SU-DHL-6 (cell line): Measurements from ENCODE around the gene RIMS4.

Experiments used
- H2AFZ ChIP-seq: fragments of 200-600 bp; sonication (generic); 2 replicates; pipeline ENCODE4 v1.6.1; 2014; ENCODE audit warnings: low read depth, mild to moderate bottlenecking, moderate library complexity, mixed read lengths, antibody characterized with exemption, low read length; ENCODE audit not compliant: severe bottlenecking
- H3F3A ChIP-seq: fragments of 200-600 bp; shearing (Covaris generic); 2 replicates; pipeline ENCODE4 v1.6.0; 2016; ENCODE audit warnings: antibody characterized with exemption, mild to moderate bottlenecking; ENCODE audit not compliant: insufficient read depth
- H3K27ac ChIP-seq: fragments of 200-600 bp; sonication (generic); 2 replicates; pipeline ENCODE4 v1.5.1; 2016; ENCODE audit warnings: low read depth, mild to moderate bottlenecking, low read length, moderate library complexity, mixed read lengths
- H3K27me3 ChIP-seq: fragments of 200-600 bp; sonication (generic), shearing (Covaris generic); 2 replicates; pipeline ENCODE4 v1.6.0; 2014; ENCODE audit warnings: mild to moderate bottlenecking, low read length
- H3K36me3 ChIP-seq: fragments of 200-600 bp; sonication (generic); 2 replicates; pipeline ENCODE4 v1.6.1; 2014; ENCODE audit warnings: mild to moderate bottlenecking, low read length, mixed read lengths
- H3K4me2 ChIP-seq: fragments of 300-600, 200-600 bp; shearing (Covaris generic), sonication (generic); 2 replicates; pipeline ENCODE4 v1.6.0; 2014; ENCODE audit warnings: low read length, low read depth, mild to moderate bottlenecking; ENCODE audit not compliant: poor library complexity, severe bottlenecking
- H3K4me3 ChIP-seq: fragments of 200-600 bp; sonication (generic); 2 replicates; pipeline ENCODE4 v1.5.1; 2014; ENCODE audit warnings: antibody characterized with exemption, low read length, mild to moderate bottlenecking, mixed read lengths; ENCODE audit not compliant: insufficient read depth, poor library complexity, severe bottlenecking
- H3K79me2 ChIP-seq: fragments of 200-600 bp; sonication (generic); 2 replicates; pipeline ENCODE4 v1.6.1; 2014; ENCODE audit warnings: mild to moderate bottlenecking, low read length, moderate library complexity; ENCODE audit not compliant: insufficient read depth
- H3K9ac ChIP-seq: fragments of 200-600 bp; sonication (generic); 2 replicates; pipeline ENCODE4 v1.7.0; 2014; ENCODE audit warnings: mild to moderate bottlenecking, low read length
- H3K9me2 ChIP-seq: fragments of 200-600 bp; sonication (generic); replicated peaks from 2 replicates; pipeline ENCODE4 v1.6.1; 2014; ENCODE audit warnings: low read length; ENCODE audit not compliant: insufficient read depth
- H3K9me3 ChIP-seq: fragments of 200-600 bp; sonication (generic); 2 replicates; pipeline ENCODE4 v1.6.1; 2014; ENCODE audit warnings: low read length, mixed read lengths; ENCODE audit not compliant: insufficient read depth
- H4K20me1 ChIP-seq: fragments of 200-600 bp; sonication (generic); 2 replicates; pipeline ENCODE4 v1.6.1; 2014; ENCODE audit warnings: low read depth, mild to moderate bottlenecking, antibody characterized with exemption, low read length, moderate library complexity, mixed read lengths
- EZH2phosphoT487 ChIP-seq: fragments of 200-600 bp; sonication (generic), shearing (Covaris generic); conservative IDR thresholded peaks from 2 replicates; pipeline ENCODE4 v1.6.1; 2018; ENCODE audit warnings: mild to moderate bottlenecking, antibody characterized with exemption, low read length, moderate library complexity, mixed read lengths
- TF ChIP-seq, protein P1 (sequence below): fragments of 200-600 bp; sonication (generic); IDR thresholded peaks from one replicate; pipeline ENCODE4 v1.5.1; 2017; ENCODE audit warnings: antibody characterized with exemption, mild to moderate bottlenecking, low read length, moderate library complexity; ENCODE audit not compliant: insufficient read depth, poor library complexity, severe bottlenecking

The RIMS4 gene

DNA sequence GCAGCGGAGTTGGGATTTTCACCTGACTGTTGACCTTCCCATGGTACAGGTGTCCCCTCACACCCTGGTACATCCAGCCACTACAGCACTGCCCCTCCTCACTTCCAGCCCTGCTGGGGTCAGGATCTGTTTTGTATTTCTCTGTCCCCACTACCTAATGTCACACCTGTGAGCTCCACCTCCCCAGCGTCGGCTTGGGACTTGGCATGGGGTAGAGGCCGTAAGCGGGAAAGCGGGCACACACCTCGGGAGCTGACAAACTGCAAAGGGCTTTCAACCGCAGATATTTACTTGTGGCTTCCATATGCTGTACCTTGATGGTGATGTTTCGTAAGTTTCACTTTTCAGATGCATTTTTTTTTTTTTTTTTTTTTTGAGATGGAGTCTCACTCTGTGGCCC lies 100.5 kb downstream of the RIMS4 start:
- Histone ChIP-seq H3K9me2 (no peaks in the 10 kb centered on the region), H4K20me1 (no peaks in the 10 kb centered on the region), H3K36me3 (no peaks in the 10 kb centered on the region), H3K4me3 (no peak overlapping the region), H3F3A (no peaks in the 10 kb centered on the region), H3K9ac (no peak overlapping the region), H2AFZ (no peak overlapping the region), H3K9me3 (no peaks in the 10 kb centered on the region), H3K4me2 (no peak overlapping the region), H3K79me2 (no peaks in the 10 kb centered on the region), H3K27me3 (no peaks in the 10 kb centered on the region), H3K27ac (no peak overlapping the region)
- TF ChIP-seq, protein P1, sequence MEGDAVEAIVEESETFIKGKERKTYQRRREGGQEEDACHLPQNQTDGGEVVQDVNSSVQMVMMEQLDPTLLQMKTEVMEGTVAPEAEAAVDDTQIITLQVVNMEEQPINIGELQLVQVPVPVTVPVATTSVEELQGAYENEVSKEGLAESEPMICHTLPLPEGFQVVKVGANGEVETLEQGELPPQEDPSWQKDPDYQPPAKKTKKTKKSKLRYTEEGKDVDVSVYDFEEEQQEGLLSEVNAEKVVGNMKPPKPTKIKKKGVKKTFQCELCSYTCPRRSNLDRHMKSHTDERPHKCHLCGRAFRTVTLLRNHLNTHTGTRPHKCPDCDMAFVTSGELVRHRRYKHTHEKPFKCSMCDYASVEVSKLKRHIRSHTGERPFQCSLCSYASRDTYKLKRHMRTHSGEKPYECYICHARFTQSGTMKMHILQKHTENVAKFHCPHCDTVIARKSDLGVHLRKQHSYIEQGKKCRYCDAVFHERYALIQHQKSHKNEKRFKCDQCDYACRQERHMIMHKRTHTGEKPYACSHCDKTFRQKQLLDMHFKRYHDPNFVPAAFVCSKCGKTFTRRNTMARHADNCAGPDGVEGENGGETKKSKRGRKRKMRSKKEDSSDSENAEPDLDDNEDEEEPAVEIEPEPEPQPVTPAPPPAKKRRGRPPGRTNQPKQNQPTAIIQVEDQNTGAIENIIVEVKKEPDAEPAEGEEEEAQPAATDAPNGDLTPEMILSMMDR, result no peak
- no peak for TF ChIP-seq EZH2phosphoT487

- Histone ChIP-seq H3K27me3 (no peaks in the 10 kb centered on the region), H3K36me3 (no peaks in the 10 kb centered on the region), H3K9ac (no peak overlapping the region), H3K4me3 (no peak overlapping the region), H3K9me3 (no peaks in the 10 kb centered on the region), H2AFZ (no peak overlapping the region), H3K79me2 (no peaks in the 10 kb centered on the region), H3K4me2 (no peak overlapping the region), H4K20me1 (no peaks in the 10 kb centered on the region), H3K27ac (no peak overlapping the region), H3K9me2 (no peaks in the 10 kb centered on the region), H3F3A (no peaks in the 10 kb centered on the region)
- TF ChIP-seq, protein P1, result no peak
- no peak for TF ChIP-seq EZH2phosphoT487
These were observed 101.0 kb downstream of the RIMS4 start for GRCh38 chr20:44709380-44709779.

DNA sequence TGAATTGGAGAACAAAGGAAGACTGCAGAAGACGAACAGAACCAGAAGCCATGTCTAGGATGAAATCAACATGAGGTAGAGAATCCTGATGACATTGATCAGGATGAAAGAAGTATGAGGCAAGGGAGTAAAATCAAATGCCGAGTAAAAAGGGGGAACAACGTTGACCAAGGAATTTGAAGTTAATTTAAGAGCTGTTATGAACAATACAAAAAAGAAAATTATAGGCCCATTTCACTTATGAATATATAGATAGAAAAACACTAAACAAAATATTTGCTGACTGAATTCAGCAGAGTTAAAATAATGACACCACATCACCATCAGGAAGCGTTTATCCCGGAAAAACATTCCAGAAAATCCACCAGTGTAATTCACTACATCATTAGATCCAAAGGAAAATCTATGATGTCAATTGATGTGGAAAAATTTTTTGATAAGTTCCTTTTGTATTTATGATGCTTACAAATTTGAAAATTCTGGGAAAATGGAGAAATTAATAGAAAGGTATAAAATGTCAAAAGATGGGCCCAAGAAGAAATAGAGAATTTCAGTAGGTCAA lies 103.2 kb downstream of the RIMS4 start:
- H3K36me3 ChIP-seq, result no peaks in the 10 kb centered on the region

More for the DNA sequence above, 103.2 kb downstream of the RIMS4 start:
- H3F3A ChIP-seq, result no peaks in the 10 kb centered on the region
- H3K4me3 ChIP-seq, result no peak overlapping the region
- no peak overlapping the region for H3K4me2 ChIP-seq
- H3K9me2 ChIP-seq, result no peaks in the 10 kb centered on the region
- no peaks in the 10 kb centered on the region for H3K9me3 ChIP-seq
- no peaks in the 10 kb centered on the region for H4K20me1 ChIP-seq
- TF ChIP-seq, protein P1, result no peak
- no peak for TF ChIP-seq EZH2phosphoT487
- H3K79me2 ChIP-seq, result no peaks in the 10 kb centered on the region
- H3K9ac ChIP-seq, result no peak overlapping the region
- H2AFZ ChIP-seq, result no peak overlapping the region
- H3K27ac ChIP-seq, result no peak overlapping the region
- no peaks in the 10 kb centered on the region for H3K27me3 ChIP-seq
